A673 (cell line): Measurements from ENCODE around the gene CRYBG2.

Source experiments
- EZH2 ChIP-seq: fragments of 200-600 bp; sonication (generic); IDR thresholded peaks from 2 replicates; pipeline ENCODE4 v1.6.1; 2017; ENCODE audit warnings: borderline replicate concordance, low read depth, mild to moderate bottlenecking, mixed read lengths, antibody characterized with exemption, low read length; ENCODE audit not compliant: poor library complexity, severe bottlenecking
- TF ChIP-seq, protein P1 (sequence below): fragments of 300-800, 200-600 bp; sonication (generic); conservative IDR thresholded peaks from 2 replicates; pipeline ENCODE4 v1.5.1; 2017; ENCODE audit warnings: low read depth, mild to moderate bottlenecking, antibody characterized with exemption, low read length, moderate library complexity, mixed read lengths

DNA sequence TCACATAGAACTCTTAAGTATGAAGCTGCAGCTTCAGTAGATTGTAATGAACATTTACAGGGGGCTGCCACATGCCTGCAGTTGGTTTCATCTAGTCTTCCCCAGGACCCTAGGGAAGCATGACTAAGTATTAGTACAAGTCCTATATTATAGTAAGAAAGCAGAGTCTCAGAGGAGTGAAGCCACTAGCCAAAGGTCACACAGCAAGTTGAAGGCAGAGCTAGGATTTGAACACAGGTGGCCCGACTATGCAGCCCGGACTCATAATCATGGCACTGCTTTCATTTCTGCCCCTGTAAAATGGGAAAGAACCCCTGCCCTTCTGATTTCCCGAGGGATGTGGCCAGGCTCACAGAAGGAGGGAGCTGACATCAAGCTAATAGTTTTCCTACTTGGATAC, 8.4 kb upstream of the CRYBG2 start:
- TF ChIP-seq EZH2: no peak
- TF ChIP-seq, protein P1, sequence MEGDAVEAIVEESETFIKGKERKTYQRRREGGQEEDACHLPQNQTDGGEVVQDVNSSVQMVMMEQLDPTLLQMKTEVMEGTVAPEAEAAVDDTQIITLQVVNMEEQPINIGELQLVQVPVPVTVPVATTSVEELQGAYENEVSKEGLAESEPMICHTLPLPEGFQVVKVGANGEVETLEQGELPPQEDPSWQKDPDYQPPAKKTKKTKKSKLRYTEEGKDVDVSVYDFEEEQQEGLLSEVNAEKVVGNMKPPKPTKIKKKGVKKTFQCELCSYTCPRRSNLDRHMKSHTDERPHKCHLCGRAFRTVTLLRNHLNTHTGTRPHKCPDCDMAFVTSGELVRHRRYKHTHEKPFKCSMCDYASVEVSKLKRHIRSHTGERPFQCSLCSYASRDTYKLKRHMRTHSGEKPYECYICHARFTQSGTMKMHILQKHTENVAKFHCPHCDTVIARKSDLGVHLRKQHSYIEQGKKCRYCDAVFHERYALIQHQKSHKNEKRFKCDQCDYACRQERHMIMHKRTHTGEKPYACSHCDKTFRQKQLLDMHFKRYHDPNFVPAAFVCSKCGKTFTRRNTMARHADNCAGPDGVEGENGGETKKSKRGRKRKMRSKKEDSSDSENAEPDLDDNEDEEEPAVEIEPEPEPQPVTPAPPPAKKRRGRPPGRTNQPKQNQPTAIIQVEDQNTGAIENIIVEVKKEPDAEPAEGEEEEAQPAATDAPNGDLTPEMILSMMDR: no peak
